ENCODE data around the gene FAM135A. TPM values are rescaled to one million over a fixed set of nuclear protein-coding genes. Genes with fewer than 3 reads are reported as not detected.
A peak's percentile ranks its signal among the peaks of the same experiment; 100 is the strongest.

FAM135A gene
- total RNA-seq (2021) (11.2 and 13.1 TPM in 2 replicates), Bru-seq, nascent RNA (percentile 71 among the genes with signal in this experiment), BruChase-seq, experiment 1, labeled RNA remaining after a 2-hour chase (percentile 71 among the genes with signal in this experiment), BruChase-seq, experiment 2, labeled RNA remaining after a 6-hour chase (percentile 55 among the genes with signal in this experiment)
- long read RNA-seq, full-length matches to known transcripts, result 1 of 20 reads
- long read RNA-seq, partial matches to known transcripts, result 4 of 20 reads
- long read RNA-seq, other reads (novel, unspliced or antisense), result 15 of 20 reads

- no TSS peak for BruUV-seq (replicated peaks)
- Histone ChIP-seq H3K4me1 (ENCODE audit: insufficient read depth, low read length, poor library complexity, severe bottlenecking) (peaks cover 5% of the 10 kb centered on the region), H3K27me3 (replicated peaks; ENCODE audit: insufficient read depth, low read depth, low read length, poor library complexity) (peaks cover under 1% of the 10 kb centered on the region), H3K9me3 (ENCODE audit: low read depth, low read length, poor library complexity, severe bottlenecking) (no peaks in the 10 kb centered on the region), H3K27ac (ENCODE audit: low read depth, low read length, poor library complexity, severe bottlenecking) (peak within 1 kb of the TSS; percentile 76), H3K36me3 (ENCODE audit: insufficient read depth, low read length, poor library complexity, severe bottlenecking) (no peaks in the 10 kb centered on the region), H3K4me3 (ENCODE audit: low read depth, low read length, poor library complexity, severe bottlenecking) (peak within 1 kb of the TSS; percentile 65)
- TF ChIP-seq CTCF (conservative IDR thresholded peaks at IDR 0.05; ENCODE audit: low read depth, low read length) (no peak), EZH2 (IDR thresholded peaks at IDR 0.05; ENCODE audit: borderline replicate concordance, low read depth, low read length, poor library complexity, severe bottlenecking) (no peak)
- ChIA-PET CTCF (interaction anchor here (1.1 to 1.4 kb wide), 2 partner anchors 43 to 45 kb away, joined by 3 to 4 read pairs; no protein-coding TSS in a partner anchor), POLR2A (ENCODE audit: low non-redundant PET) (interaction anchor here (0.6 to 0.7 kb wide), 5 partner anchors 66 to 898 kb away, joined by 3 to 8 read pairs (median 4); no protein-coding TSS in a partner anchor)
- peak; percentile 99 for DNase-seq (ENCODE audit: low spot score)
- intact Hi-C loops (cut with micrococcal nuclease; ENCODE audit: unreplicated experiment), result no loop called here
Measured at GRCh38 chr6:70413114-70413991, at the start of gene FAM135A. Gene FAM135A (plus strand): TSS chr6:70413508. CDS start chr6:70428343, 14,835 bp downstream.

GRCh38 chr6:70363741-70364493 is 49.4 kb upstream of the FAM135A start:
- TF ChIP-seq EZH2 (IDR thresholded peaks at IDR 0.05; ENCODE audit: borderline replicate concordance, low read depth, low read length, poor library complexity, severe bottlenecking) (no peak), CTCF (conservative IDR thresholded peaks at IDR 0.05; ENCODE audit: low read depth, low read length) (no peak)
- no TSS peak for BruUV-seq (replicated peaks)
- no peaks in the 10 kb centered on the region for H3K36me3 ChIP-seq (ENCODE audit: insufficient read depth, low read length, poor library complexity, severe bottlenecking)
- CTCF ChIA-PET, result no interaction called here
- DNase-seq (ENCODE audit: low spot score), result no peak
- POLR2A ChIA-PET (ENCODE audit: low non-redundant PET), result no interaction called here
- no peaks in the 10 kb centered on the region for H3K9me3 ChIP-seq (ENCODE audit: low read depth, low read length, poor library complexity, severe bottlenecking)
- H3K4me3 ChIP-seq (ENCODE audit: low read depth, low read length, poor library complexity, severe bottlenecking), result no peak overlapping the region
- intact Hi-C loops (cut with micrococcal nuclease; ENCODE audit: unreplicated experiment), result no loop called here
- no peak overlapping the region for H3K27ac ChIP-seq (ENCODE audit: low read depth, low read length, poor library complexity, severe bottlenecking)
- H3K27me3 ChIP-seq (replicated peaks; ENCODE audit: insufficient read depth, low read depth, low read length, poor library complexity), result peaks cover 31% of the 10 kb centered on the region
- H3K4me1 ChIP-seq (ENCODE audit: insufficient read depth, low read length, poor library complexity, severe bottlenecking), result peaks cover 6% of the 10 kb centered on the region
